SIG-M5 treated with dmso at 0.1 percent for 504 hours (cell line): ENCODE measurements around the gene NSUN6.
"Not testable (repeated sequence)": the region's sequence is repeated elsewhere in the genome, so short reads cannot be mapped to it uniquely, and the experiment has no call there.

Experiments
- DNase-seq: peaks from one replicate; lab custom pipeline; 2025; ENCODE audit not compliant: unreplicated experiment; lab: John Stamatoyannopoulos, UW

NSUN6 gene

GRCh38 chr10:18610517-18610916, 40.9 kb downstream of the NSUN6 start:
- DNase-seq, result peak; percentile 22

DNA sequence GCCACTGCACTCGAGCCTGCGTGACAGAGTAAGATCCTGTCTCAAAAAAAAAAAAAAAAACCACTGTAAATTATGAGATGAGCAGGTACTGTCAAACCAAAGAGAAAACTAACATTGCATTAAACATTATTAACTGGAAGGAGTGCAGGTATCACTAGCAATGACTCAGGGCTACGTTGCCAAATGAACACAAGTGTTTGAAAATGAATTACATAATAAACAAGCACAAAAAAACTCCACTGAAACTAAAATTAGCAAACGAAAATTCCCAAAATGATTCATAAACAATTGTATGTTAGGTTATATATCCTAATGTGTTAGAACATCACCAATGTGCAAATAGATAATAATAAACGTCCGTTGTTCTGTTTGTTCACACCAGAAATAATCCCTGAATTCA, 42.8 kb downstream of the NSUN6 start:
- DNase-seq, result no peak

DNA sequence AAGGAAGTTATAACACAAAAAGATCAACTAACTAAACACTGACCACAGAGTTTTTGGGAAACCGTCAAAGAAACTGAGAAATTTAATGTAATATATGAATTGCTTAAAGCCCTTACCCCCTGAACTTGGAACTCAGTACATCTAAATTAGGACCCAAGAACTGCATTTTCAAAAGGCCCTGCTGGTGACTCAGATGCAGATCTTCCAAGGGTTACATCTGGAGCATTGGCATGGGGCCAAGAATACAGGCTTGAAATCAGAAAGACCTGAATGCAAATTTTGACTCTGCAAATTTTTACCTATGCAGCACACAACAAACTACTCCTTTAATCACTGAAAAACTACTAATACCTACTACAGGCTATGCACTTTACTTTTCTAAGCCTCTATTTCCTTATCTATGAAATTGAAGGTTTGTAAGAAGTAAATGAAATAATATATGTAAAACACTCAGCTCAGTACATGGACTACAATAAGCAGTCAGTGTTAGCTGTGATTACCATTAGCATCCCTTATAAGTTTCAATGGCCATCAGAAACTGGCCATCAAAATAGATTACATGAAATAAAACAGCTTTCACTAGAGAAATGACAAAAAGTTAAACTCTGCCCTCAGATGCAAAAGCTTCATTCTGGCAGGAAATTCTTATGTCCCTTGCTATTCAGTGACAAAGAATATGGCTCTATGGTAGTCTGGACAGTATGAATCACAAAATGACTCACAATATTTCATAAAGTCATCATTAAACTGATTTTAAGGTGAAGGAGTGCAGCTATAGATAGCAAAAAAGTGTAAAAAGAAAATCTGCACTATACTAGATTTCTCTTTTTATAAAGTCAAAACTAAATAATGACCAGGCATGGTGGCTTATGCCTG, 43.6 kb downstream of the NSUN6 start:
- no peak for DNase-seq

- no peak for DNase-seq
Measured at GRCh38 chr10:18606051-18606695, 45.2 kb downstream of the NSUN6 start.

- DNase-seq, result no peak
Measured at GRCh38 chr10:18601321-18601720, 50.1 kb downstream of the NSUN6 start.

GRCh38 chr10:18599392-18599791, 52.0 kb downstream of the NSUN6 start:
- no peak for DNase-seq

GRCh38 chr10:18594574-18595156, 56.7 kb downstream of the NSUN6 start:
- DNase-seq, result no peak

DNA sequence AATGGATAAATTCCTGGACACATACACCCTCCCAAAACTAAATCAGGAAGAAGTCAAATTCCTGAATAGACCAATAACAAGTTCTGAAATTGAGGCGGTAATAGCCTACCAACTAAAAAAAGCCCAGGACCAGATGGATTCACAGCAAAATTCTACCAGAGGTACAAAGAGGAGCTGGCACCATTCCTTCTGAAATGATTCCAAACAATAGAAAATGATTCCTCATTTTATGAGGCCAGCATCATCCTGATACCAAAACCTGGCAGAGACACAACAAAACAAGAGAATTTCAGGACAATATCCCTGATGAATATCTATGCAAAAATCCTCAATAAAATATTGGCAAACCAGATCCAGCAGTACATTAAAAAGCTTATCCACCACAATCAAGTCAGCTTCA, 60.2 kb downstream of the NSUN6 start:
- not testable (repeated sequence) for DNase-seq

- DNase-seq, result not testable (repeated sequence)
Measured at GRCh38 chr10:18586637-18587036, 64.8 kb downstream of the NSUN6 start.

DNA sequence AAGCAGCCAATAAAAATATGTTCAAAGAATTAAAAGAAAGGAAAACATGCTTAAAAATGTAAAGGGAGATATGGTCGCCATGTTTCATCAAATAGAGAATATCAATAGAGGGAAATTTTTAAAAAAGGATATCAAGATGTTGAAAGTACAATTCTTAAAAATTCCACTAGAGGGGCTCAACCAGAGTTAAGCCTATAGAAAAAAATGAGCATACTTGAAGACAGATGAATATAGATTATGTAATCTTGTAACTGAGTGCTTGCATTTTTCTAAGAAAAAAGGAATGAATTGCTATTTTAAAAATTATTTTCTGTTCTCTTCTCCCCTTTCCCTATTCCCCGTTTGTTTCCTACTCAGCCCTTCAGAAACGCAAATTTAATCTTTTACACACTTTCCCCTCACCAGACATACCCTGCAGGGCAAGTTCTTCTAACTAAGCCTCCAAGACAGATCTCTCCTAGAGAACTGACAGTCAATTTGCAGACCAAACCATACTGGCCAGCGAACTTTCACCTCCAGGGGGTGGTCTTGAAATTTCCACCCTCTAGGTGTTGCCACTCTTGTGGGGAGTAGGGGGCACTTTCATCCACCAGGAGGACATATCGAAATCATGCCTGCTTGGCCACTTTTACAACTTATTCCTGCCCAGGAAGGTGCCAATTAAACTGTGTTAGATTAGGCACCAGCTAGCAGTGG, 67.7 kb downstream of the NSUN6 start:
- peak; percentile 36 for DNase-seq

DNA sequence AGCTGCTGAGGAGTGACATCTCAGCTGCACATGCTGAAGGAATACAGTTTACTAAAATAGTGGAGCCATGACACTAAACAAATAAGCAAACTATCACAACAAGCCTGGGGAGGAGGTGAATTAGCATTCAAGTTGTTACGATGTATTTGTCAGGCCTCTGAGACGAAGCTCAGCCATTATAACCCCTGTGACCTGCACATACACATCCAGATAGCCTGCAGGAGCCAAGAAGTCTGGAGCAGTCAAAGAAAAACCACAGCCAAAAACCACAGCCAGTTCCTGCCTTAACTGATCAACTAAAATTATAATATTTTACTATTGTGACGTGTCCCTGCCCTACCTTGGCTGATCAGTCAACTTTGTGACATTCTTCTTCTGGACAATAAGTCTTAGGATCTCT, 68.6 kb downstream of the NSUN6 start:
- no peak for DNase-seq

DNA sequence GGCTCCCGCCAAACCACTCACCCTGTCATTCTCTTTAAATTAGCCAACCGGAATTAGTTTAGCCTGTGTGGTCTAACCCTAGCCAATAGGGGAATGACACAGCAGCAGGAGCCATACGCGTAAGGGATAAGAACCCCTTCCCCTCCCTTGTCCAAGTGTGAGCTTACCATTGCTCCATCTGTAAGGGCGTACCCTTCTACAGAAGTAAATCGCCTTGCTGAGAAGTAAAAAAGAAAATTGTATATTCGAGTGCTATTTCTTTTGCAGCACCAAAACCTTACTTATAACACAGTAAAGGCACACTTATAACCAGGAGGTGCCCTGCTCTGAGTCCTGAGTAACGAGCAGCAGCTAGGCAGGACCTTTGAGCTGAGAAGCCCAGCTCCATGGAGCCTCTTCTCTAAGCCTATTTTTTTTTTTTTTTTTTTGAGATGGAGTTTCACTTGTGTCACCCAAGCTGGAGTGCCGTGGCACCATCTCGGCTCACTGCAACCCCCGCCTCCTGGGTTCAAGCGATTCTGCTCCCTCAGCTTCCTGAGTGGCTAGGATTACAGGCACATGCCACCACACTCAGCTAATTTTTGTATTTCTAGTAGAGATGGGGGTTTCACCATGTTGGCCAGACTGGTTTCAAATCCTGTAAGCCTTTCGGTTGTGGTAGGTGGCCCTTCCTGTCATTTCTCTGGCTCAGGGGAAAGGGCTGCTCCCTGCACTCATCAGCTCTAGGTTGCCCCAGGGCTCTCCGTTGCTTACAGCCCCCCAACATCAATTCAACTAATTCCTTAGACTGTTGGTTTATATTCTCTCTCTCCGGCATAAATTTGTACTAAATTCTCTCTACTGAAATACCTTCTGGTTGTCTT, 73.3 kb downstream of the NSUN6 start:
- DNase-seq, result no peak

- DNase-seq, result no peak
Measured at GRCh38 chr10:18576586-18576985, 74.8 kb downstream of the NSUN6 start.

DNA sequence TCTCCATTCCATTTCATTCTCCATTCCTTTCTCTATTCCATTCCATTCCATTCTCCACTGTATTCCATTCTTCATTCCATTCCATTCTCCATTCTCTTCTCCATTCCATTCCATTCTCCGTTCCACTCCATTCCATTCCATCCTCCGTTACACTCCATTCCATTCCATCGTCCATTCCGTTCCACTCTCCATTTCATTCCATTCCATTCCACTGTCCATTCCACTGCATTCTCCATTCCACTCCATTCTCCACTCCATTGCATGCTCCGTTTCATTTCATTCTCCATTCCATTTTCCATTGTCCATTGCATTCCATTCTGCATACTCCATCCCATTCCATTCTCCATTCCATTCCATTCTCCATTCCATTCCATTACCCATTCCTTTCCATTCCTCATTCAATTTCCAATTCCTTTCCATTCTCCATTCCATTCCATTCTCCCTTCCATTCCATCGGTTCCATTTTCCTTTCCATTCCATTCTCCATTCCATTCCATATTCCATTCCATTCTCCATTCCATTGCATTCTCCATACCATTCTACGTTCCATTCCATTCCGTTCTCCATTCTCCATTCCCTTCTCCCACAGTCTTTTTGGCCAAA, 78.3 kb downstream of the NSUN6 start:
- DNase-seq, result no peak

- DNase-seq, result no peak
Measured at GRCh38 chr10:18571780-18572179, 79.6 kb downstream of the NSUN6 start.

GRCh38 chr10:18571076-18571475, 80.3 kb downstream of the NSUN6 start:
- no peak for DNase-seq

DNA sequence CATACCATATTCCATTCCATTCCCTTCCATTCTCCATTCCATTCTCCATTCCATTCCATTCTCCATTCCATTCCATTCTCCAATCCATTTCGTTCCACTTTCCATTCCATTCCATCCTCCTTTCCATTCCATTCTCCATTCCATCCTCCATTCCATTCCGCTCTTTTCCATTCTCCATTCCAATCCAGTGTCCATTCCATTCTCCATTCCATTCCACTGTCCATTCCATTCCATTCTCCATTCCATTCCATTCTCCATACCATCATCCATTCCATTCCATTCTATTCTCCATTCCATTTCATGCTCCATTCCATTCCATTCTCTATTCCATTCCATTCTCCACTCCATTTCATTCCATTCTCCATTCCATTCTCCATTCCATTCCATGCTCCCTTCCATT, 81.0 kb downstream of the NSUN6 start:
- not testable (repeated sequence) for DNase-seq

GRCh38 chr10:18567343-18567856, 84.0 kb downstream of the NSUN6 start:
- no peak for DNase-seq

DNA sequence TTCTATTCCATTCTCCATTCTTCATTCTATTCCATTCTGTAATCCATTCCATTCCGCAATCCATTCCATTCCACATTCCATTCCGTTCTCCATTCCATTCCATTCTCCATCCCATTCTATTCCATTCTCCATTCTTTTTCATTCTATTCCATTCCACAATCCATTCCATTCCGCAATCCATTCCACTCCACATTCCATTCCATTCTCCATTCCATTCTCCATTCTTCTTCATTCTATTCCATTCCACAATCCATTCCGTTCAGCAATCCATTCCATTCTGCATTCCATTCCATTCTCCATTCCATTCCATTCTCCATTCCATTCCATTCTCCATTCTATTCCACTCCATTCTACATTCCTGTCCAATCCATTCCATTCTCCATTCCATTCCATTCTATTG, 85.2 kb downstream of the NSUN6 start:
- DNase-seq, result no peak

DNA sequence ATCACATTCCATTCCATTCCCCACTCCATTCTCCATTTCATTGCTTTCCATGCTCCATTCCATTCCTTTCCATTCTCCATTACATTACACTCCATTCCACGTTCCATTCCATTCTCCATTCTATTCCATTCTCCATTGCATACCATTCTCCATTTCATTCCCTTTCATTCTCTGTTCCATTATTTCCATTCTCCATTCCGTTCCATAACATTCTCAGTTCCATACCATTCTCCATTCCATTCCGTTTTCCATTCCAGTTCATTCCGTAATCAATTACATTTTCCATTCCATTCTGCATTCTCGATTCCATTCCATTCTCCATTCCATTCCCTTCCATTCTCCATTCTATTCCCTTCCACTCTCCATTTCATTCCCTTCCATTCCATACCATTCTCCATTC, 86.4 kb downstream of the NSUN6 start:
- DNase-seq, result no peak
